SK-N-MC (cell line): ENCODE measurements around the gene FANK1.
"Not testable (repeated sequence)": the region's sequence is repeated elsewhere in the genome, so short reads cannot be mapped to it uniquely, and the experiment has no call there.

ENCODE experiments used
- DNase-seq: peaks from one replicate; pipeline ENCODE4 v3.0.0-alpha.2; 2011; ENCODE audit warnings: low read depth, low spot score
- H3K27ac ChIP-seq: fragments of 200-600 bp; sonication (generic); 2 replicates; pipeline ENCODE4 v1.5.1; 2016; ENCODE audit warnings: mixed run types
- H3K36me3 ChIP-seq: fragments of 200-600 bp; sonication (generic); 2 replicates; pipeline ENCODE4 v1.6.1; 2017; ENCODE audit warnings: antibody characterized with exemption, low read length, mixed read lengths; ENCODE audit not compliant: insufficient read depth
- H3K4me3 ChIP-seq: fragments of 200-600 bp; sonication (generic); 2 replicates; pipeline ENCODE4 v1.5.1; 2016
- H3K9ac ChIP-seq: fragments of 200-600 bp; sonication (generic); 2 replicates; pipeline ENCODE4 v1.8.0; 2017; ENCODE audit warnings: mixed run types, mixed read lengths; ENCODE audit not compliant: insufficient read length
- H3K9me3 ChIP-seq: fragments of 200-600 bp; sonication (generic); 2 replicates; pipeline ENCODE4 v1.6.1; 2017; ENCODE audit warnings: low read depth, mild to moderate bottlenecking, antibody characterized with exemption, low read length, moderate library complexity, mixed read lengths
- EZH2 ChIP-seq: fragments of 200-600 bp; sonication (generic); IDR thresholded peaks from one replicate; pipeline ENCODE4 v1.6.1; 2017; ENCODE audit warnings: antibody characterized with exemption
- FOXP2 ChIP-seq: optimal IDR thresholded peaks from 2 replicates; pipeline ENCODE3; 2011; ENCODE audit warnings: mild to moderate bottlenecking, moderate library complexity; ENCODE audit not compliant: insufficient read depth; ENCODE audit errors: extremely low read length, control extremely low read depth
- POLR2AphosphoS5 ChIP-seq: IDR thresholded peaks from 2 replicates; pipeline ENCODE4 v1.6.1; 2012; ENCODE audit warnings: mild to moderate bottlenecking, low read depth, low read length, borderline replicate concordance

Gene FANK1

GRCh38 chr10:125926247-125926646 lies 29.9 kb downstream of the FANK1 start:
- Histone ChIP-seq H3K9me3 (no peaks in the 10 kb centered on the region), H3K9ac (no peak overlapping the region), H3K4me3 (no peak overlapping the region), H3K36me3 (no peaks in the 10 kb centered on the region), H3K27ac (no peak overlapping the region)
- no peak for DNase-seq
- TF ChIP-seq POLR2AphosphoS5 (no peak), FOXP2 (no peak), EZH2 (no peak)

- H3K9ac ChIP-seq, H3K27ac ChIP-seq, H3K4me3 ChIP-seq, H3K36me3 ChIP-seq, DNase-seq, H3K9me3 ChIP-seq: not testable (repeated sequence)
These were observed 30.9 kb downstream of the FANK1 start for GRCh38 chr10:125927265-125927664.

- Histone ChIP-seq H3K27ac (no peak overlapping the region), H3K9me3 (no peaks in the 10 kb centered on the region), H3K4me3 (no peak overlapping the region), H3K36me3 (no peaks in the 10 kb centered on the region), H3K9ac (no peak overlapping the region)
- TF ChIP-seq POLR2AphosphoS5 (no peak), FOXP2 (no peak)
- DNase-seq: no peak
These were observed 32.7 kb downstream of the FANK1 start for GRCh38 chr10:125928928-125929585.

GRCh38 chr10:125929618-125930017 lies 33.3 kb downstream of the FANK1 start:
- Histone ChIP-seq H3K9ac (no peak overlapping the region), H3K4me3 (no peak overlapping the region), H3K9me3 (no peaks in the 10 kb centered on the region), H3K36me3 (no peaks in the 10 kb centered on the region), H3K27ac (no peak overlapping the region)
- no peak for DNase-seq
- no peak for TF ChIP-seq EZH2
- no peak for TF ChIP-seq FOXP2
- TF ChIP-seq POLR2AphosphoS5: no peak

DNA sequence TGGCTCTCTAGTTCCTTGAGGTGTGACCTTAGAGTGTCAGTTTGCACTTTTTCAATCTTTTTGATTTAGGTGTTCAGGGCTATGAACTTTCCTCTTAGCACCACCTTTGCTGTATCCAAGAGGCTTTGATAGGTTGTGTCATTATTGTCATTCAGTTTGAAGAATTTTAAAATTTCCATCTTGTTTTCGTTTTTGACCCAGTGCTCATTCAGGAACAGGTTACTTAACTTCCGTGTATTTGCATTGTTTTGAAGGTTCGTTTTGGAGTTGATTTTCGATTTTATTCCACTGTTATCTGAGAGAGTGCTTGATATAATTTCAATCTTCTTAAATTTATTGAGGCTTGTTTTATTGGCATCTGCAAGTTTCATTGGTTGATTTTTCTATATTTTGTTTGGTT lies 37.3 kb downstream of the FANK1 start:
- no peaks in the 10 kb centered on the region for H3K36me3 ChIP-seq
- no peak overlapping the region for H3K27ac ChIP-seq
- no peak for TF ChIP-seq FOXP2
- TF ChIP-seq EZH2: no peak
- TF ChIP-seq POLR2AphosphoS5: no peak
- no peak overlapping the region for H3K9ac ChIP-seq
- H3K9me3 ChIP-seq: no peaks in the 10 kb centered on the region
- no peak for DNase-seq
- H3K4me3 ChIP-seq: no peak overlapping the region

DNA sequence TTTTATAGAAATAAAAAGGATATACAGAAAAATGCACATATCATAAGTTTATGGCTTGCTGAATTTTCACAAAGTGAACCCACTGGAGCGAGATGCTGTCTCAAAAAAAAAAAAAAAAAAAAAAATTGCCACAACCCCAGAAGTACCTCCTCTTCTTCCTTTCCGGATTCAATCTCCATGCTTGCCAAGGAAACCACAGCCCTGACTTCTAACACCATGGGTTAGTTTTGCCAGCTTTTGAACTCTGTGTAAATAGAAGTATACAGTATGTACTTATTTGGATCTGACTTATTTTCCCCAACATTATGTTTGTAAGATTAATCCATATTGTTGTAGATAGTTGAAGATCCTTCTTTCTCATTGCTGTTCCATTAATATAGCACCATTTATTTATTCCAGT lies 40.0 kb downstream of the FANK1 start:
- no peak overlapping the region for H3K9ac ChIP-seq
- H3K36me3 ChIP-seq: no peaks in the 10 kb centered on the region
- DNase-seq: no peak
- H3K9me3 ChIP-seq: no peaks in the 10 kb centered on the region
- H3K4me3 ChIP-seq: no peak overlapping the region
- TF ChIP-seq FOXP2 (no peak), EZH2 (no peak), POLR2AphosphoS5 (no peak)
- H3K27ac ChIP-seq: no peak overlapping the region

DNA sequence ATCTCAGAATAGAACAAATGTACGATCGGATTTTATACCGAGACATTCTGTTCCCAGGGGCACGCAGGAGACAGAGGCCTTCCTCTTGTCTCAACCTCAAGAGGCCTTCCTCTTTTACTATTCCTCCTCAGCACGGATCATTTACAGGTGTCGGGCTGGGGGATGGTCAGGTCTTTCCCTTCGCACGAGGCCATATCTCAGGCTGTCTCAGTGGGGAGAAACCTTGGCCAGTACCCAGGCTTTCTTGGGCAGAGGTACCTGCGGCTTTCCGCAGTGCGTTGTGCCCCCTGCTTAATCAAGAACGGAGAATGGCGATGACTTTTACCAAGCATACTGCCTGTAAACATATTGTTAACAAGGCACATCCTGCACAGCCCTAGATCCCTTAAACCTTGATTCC lies 44.2 kb downstream of the FANK1 start:
- DNase-seq: no peak
- Histone ChIP-seq H3K9me3 (no peaks in the 10 kb centered on the region), H3K4me3 (no peak overlapping the region), H3K9ac (no peak overlapping the region), H3K27ac (no peak overlapping the region), H3K36me3 (no peaks in the 10 kb centered on the region)
- TF ChIP-seq POLR2AphosphoS5 (no peak), EZH2 (no peak), FOXP2 (no peak)

DNA sequence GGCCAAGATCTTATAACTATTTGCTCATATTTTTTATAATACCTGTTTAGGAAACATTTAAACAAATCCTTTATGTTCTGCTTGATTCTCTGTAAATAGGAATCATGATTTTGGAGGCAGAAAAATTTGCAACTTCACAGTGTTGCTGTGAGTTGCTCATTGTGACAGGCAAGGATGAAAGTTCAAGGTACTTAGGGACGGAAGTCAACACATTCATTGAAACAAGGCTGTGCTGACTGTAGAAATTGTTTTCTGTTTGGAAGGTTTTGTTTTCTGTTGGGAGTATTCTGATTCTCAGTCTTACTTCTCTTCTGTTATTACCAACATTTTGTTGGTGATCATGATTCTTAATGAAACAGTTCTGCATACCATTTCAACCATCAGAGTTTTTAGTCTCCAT lies 54.9 kb downstream of the FANK1 start:
- no peak for DNase-seq
- H3K9ac ChIP-seq: no peak overlapping the region
- no peak overlapping the region for H3K27ac ChIP-seq
- H3K36me3 ChIP-seq: no peaks in the 10 kb centered on the region
- no peak for TF ChIP-seq EZH2
- TF ChIP-seq POLR2AphosphoS5: no peak
- no peak for TF ChIP-seq FOXP2
- H3K4me3 ChIP-seq: no peak overlapping the region
- no peaks in the 10 kb centered on the region for H3K9me3 ChIP-seq

DNA sequence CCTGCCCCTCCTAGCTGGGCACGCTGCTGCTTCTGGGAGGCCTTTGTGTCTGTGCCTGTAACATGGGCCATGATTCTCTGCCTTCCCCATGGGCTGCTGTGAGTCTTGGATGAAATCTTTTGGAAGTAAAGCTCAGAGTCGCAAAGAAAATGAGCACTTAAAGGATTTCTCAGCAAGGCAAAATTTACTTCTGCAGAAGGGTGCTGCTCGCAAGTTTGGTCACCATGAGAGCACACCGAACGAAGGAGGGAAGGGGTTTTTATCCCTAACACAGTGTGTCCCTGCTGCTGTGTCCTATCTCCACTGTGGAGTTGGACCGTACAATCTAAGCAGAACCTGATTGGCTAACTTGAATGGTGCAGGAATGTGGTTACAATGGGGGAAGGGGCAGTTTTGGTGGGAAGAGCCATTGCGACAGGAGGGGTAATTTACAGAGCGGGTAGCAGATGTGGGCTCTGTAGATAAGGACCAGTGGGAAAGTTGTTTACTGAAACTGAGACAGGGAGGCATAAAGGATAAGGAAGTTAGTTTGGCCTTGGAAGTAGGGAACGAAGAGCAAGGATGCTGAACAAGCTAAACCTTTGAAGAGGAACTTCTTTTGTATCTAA lies 57.5 kb downstream of the FANK1 start:
- Histone ChIP-seq H3K4me3 (no peak overlapping the region), H3K9me3 (no peaks in the 10 kb centered on the region), H3K9ac (no peak overlapping the region), H3K36me3 (no peaks in the 10 kb centered on the region), H3K27ac (no peak overlapping the region)
- DNase-seq: no peak
- TF ChIP-seq FOXP2: no peak
- no peak for TF ChIP-seq EZH2
- no peak for TF ChIP-seq POLR2AphosphoS5
